ENCODE data around the gene PROSER3. TPM values are rescaled to one million over a fixed set of nuclear protein-coding genes. Genes with fewer than 3 reads are reported as not detected.

The PROSER3 gene
- total and polyA plus RNA-seq, 2 donors (not counting 1 experiment from before 2014, with no cell fraction given): 3.8 to 8.1 TPM

DNA sequence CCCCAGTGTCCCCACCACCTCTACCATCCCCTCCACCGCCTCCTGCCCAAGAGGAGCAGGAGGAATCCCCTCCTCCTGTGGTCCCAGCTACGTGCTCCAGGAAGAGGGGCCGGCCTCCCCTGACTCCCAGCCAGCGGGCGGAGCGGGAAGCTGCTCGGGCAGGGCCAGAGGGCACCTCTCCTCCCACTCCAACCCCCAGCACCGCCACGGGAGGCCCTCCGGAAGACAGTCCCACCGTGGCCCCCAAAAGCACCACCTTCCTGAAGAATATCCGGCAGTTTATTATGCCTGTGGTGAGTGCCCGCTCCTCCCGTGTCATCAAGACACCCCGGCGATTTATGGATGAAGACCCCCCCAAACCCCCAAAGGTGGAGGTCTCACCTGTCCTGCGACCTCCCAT lies 37.3 kb upstream of the PROSER3 start:
- H3K27ac ChIP-seq (ENCODE audit: insufficient read depth, low read length): no peak overlapping the region
- TF ChIP-seq EZH2 (IDR thresholded peaks at IDR 0.05; ENCODE audit: low read length, missing control alignments): no peak
- TF ChIP-seq, protein P1, sequence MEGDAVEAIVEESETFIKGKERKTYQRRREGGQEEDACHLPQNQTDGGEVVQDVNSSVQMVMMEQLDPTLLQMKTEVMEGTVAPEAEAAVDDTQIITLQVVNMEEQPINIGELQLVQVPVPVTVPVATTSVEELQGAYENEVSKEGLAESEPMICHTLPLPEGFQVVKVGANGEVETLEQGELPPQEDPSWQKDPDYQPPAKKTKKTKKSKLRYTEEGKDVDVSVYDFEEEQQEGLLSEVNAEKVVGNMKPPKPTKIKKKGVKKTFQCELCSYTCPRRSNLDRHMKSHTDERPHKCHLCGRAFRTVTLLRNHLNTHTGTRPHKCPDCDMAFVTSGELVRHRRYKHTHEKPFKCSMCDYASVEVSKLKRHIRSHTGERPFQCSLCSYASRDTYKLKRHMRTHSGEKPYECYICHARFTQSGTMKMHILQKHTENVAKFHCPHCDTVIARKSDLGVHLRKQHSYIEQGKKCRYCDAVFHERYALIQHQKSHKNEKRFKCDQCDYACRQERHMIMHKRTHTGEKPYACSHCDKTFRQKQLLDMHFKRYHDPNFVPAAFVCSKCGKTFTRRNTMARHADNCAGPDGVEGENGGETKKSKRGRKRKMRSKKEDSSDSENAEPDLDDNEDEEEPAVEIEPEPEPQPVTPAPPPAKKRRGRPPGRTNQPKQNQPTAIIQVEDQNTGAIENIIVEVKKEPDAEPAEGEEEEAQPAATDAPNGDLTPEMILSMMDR (conservative IDR thresholded peaks at IDR 0.05 in 1 of 2, IDR thresholded peaks at IDR 0.05 in 1 of 2; ENCODE audit: low read depth in 1 of 2, low read length in 2 of 2): no peak
- no peaks in the 10 kb centered on the region for H4K20me1 ChIP-seq (ENCODE audit: control insufficient read depth, extremely low read depth, insufficient read depth, low read length)
- H2AFZ ChIP-seq (ENCODE audit: low read length): no peak overlapping the region
- no peak overlapping the region for H3K4me2 ChIP-seq (ENCODE audit: extremely low read depth, insufficient read depth, low read length)
- H3K4me1 ChIP-seq (ENCODE audit: control insufficient read depth, extremely low read depth, insufficient read depth, low read length): peaks cover 9% of the 10 kb centered on the region
- DNase-seq (ENCODE audit: low read depth in 2 of 2): no peak
- peaks cover 33% of the 10 kb centered on the region for H3K79me2 ChIP-seq (ENCODE audit: control insufficient read depth, insufficient read depth, low read length)
- H3K36me3 ChIP-seq (ENCODE audit: control insufficient read depth, insufficient read depth, low read length): peaks cover 36% of the 10 kb centered on the region
- no peaks in the 10 kb centered on the region for H3K9me3 ChIP-seq (ENCODE audit: control insufficient read depth, insufficient read depth, low read depth, low read length)
- H3K9ac ChIP-seq (ENCODE audit: insufficient read depth, low read length): no peak overlapping the region
- H3K4me3 ChIP-seq (replicated peaks in 1 of 4; ENCODE audit: control extremely low read depth in 1 of 4, insufficient read depth in 1 of 4, low read depth in 3 of 4, low read length in 4 of 4): no peak overlapping the region
- no peaks in the 10 kb centered on the region for H3K27me3 ChIP-seq (ENCODE audit: control insufficient read depth, insufficient read depth, low read length)

- Histone ChIP-seq H3K4me2 (ENCODE audit: extremely low read depth, insufficient read depth, low read length) (no peak overlapping the region), H3K27me3 (ENCODE audit: control insufficient read depth, insufficient read depth, low read length) (no peaks in the 10 kb centered on the region), H3K9ac (ENCODE audit: insufficient read depth, low read length) (no peak overlapping the region), H3K27ac (ENCODE audit: insufficient read depth, low read length) (no peak overlapping the region), H2AFZ (ENCODE audit: low read length) (no peak overlapping the region), H3K36me3 (ENCODE audit: control insufficient read depth, insufficient read depth, low read length) (peaks cover 42% of the 10 kb centered on the region), H3K9me3 (ENCODE audit: control insufficient read depth, insufficient read depth, low read depth, low read length) (no peaks in the 10 kb centered on the region), H3K79me2 (ENCODE audit: control insufficient read depth, insufficient read depth, low read length) (peaks cover 33% of the 10 kb centered on the region), H4K20me1 (ENCODE audit: control insufficient read depth, extremely low read depth, insufficient read depth, low read length) (no peaks in the 10 kb centered on the region), H3K4me1 (ENCODE audit: control insufficient read depth, extremely low read depth, insufficient read depth, low read length) (peaks cover 6% of the 10 kb centered on the region), H3K4me3 (replicated peaks in 1 of 4; ENCODE audit: control extremely low read depth in 1 of 4, insufficient read depth in 1 of 4, low read depth in 3 of 4, low read length in 4 of 4) (no peak overlapping the region)
- no peak for DNase-seq (ENCODE audit: low read depth in 2 of 2)
- TF ChIP-seq, protein P1 (conservative IDR thresholded peaks at IDR 0.05 in 1 of 2, IDR thresholded peaks at IDR 0.05 in 1 of 2; ENCODE audit: low read depth in 1 of 2, low read length in 2 of 2): no peak
- no peak for TF ChIP-seq EZH2 (IDR thresholded peaks at IDR 0.05; ENCODE audit: low read length, missing control alignments)
Observed at GRCh38 chr19:35721374-35721773, 36.6 kb upstream of the PROSER3 start.

DNA sequence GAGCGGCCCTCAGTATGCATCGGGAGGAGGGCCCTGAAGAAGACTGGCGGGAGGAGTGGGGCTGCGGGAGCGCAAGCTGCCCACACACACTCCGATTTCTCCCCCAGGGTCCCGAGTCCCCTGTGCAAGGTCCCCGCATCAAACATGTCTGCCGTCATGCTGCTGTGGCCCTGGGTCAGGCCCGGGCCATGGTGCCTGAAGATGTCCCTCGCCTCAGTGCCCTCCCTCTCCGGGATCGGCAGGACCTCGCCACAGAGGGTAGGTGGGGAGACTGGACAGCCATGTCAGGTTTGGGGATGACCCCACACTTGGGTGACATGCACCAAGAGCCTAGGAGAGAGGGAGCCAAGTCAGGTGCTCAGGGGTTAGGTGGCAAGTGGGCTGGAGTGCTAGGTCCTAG lies 35.5 kb upstream of the PROSER3 start:
- peaks cover 6% of the 10 kb centered on the region for H3K4me1 ChIP-seq (ENCODE audit: control insufficient read depth, extremely low read depth, insufficient read depth, low read length)
- no peaks in the 10 kb centered on the region for H3K9me3 ChIP-seq (ENCODE audit: control insufficient read depth, insufficient read depth, low read depth, low read length)
- H3K36me3 ChIP-seq (ENCODE audit: control insufficient read depth, insufficient read depth, low read length): peaks cover 46% of the 10 kb centered on the region
- peaks cover 33% of the 10 kb centered on the region for H3K79me2 ChIP-seq (ENCODE audit: control insufficient read depth, insufficient read depth, low read length)
- H3K27ac ChIP-seq (ENCODE audit: insufficient read depth, low read length): no peak overlapping the region
- no peak overlapping the region for H3K9ac ChIP-seq (ENCODE audit: insufficient read depth, low read length)
- H3K27me3 ChIP-seq (ENCODE audit: control insufficient read depth, insufficient read depth, low read length): no peaks in the 10 kb centered on the region
- H2AFZ ChIP-seq (ENCODE audit: low read length): no peak overlapping the region
- DNase-seq (ENCODE audit: low read depth in 2 of 2): no peak
- no peaks in the 10 kb centered on the region for H4K20me1 ChIP-seq (ENCODE audit: control insufficient read depth, extremely low read depth, insufficient read depth, low read length)
- no peak for TF ChIP-seq EZH2 (IDR thresholded peaks at IDR 0.05; ENCODE audit: low read length, missing control alignments)
- H3K4me2 ChIP-seq (ENCODE audit: extremely low read depth, insufficient read depth, low read length): no peak overlapping the region
- no peak overlapping the region for H3K4me3 ChIP-seq (replicated peaks in 1 of 4; ENCODE audit: control extremely low read depth in 1 of 4, insufficient read depth in 1 of 4, low read depth in 3 of 4, low read length in 4 of 4)
